HG02981 (cell line): ENCODE measurements around the gene SETDB2.
"Not testable (repeated sequence)": the region's sequence is repeated elsewhere in the genome, so short reads cannot be mapped to it uniquely, and the experiment has no call there.

Experiments used
- ATAC-seq: cut with Tn5 transposase; IDR thresholded peaks from one replicate; pipeline ENCODE4 v1.9.1; 2021; ENCODE audit warnings: mild to moderate bottlenecking, moderate library complexity; ENCODE audit not compliant: unreplicated experiment

Gene SETDB2

DNA sequence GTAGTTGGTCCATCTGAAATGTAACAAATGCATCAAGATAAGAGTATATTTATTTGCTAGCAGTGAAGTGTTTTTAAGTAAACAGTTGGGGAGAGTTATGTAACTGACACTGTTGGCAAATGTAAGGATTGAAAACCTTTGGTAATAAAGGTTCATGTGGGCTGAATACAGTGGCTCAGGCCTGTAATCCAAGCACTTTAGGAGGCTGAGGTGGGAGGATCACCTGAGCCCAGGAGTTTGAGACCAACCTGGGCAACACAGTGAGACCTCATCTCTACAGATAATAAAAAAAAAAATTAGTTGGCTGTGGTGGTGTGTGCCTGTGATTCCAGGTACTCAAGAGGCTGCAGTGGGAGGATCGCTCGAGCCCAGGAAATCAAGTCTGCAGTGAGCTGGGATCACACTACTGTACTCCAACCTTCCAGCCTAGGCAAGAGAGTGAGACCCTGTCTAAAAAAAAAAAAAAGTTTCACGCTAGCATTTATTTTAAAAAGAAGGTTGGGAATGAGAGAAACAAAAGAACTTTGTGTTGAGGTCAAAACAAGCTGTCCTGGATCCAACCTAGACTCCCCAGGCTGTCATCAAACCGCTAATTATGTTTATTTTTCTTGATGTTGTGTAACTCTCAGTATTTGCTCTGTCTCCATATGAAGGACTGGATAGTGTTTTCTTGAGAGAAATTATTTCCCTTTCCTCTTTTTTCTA, 20.7 kb downstream of the SETDB2 start:
- ATAC-seq, result no peak

DNA sequence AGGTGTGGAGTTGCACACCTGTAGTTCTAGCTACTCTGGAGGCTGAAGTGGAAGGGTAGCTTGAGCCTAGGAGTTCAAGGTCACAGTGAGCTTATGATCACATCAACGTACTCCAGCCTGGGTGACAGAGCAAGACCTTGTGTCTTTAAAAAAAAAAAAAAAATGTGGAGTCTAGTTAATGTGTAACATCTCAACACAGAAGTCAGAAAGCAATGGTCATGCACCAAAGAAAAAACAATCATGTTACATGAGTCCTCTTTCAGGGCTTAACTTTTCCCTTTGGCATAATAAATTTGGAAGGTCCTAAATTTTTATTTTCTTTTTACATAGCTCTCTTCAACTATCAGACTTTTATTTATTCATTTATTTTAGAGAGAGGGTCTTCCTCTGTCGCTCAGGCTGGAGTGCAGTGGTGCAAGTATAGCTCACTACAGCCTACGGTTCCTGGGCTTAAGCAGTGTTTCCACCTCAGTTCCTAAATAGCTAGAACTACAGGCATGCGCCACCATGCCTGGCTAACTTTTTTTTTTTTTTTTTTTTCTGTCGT, 22.3 kb downstream of the SETDB2 start:
- no peak for ATAC-seq

DNA sequence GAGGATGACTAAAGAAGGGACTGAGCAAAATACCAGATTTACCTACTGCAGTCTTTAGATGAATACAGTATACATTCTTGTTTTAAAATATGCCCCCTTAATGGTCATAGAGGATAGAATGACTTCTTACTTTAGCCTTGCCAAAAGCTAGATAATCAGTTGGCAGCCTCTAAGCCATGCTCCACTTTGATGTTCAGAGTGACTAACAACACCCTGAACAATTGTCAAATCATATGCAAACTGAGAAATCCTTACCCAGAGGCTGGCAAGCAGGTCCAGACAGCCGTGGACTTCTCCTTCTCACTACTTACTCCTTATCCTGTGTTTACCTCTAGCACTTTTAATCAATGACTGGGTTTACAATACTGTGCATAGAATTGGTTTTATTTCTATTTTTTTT, 28.1 kb downstream of the SETDB2 start:
- ATAC-seq, result no peak

DNA sequence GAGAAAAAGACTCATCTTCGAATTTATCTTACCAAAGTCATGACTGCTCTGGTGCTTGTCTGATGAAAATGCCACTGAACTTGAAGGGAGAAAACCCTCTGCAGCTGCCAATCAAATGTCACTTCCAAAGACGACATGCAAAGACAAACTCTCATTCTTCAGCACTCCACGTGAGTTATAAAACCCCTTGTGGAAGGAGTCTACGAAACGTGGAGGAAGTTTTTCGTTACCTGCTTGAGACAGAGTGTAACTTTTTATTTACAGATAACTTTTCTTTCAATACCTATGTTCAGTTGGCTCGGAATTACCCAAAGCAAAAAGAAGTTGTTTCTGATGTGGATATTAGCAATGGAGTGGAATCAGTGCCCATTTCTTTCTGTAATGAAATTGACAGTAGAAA, 32.5 kb downstream of the SETDB2 start:
- no peak for ATAC-seq

DNA sequence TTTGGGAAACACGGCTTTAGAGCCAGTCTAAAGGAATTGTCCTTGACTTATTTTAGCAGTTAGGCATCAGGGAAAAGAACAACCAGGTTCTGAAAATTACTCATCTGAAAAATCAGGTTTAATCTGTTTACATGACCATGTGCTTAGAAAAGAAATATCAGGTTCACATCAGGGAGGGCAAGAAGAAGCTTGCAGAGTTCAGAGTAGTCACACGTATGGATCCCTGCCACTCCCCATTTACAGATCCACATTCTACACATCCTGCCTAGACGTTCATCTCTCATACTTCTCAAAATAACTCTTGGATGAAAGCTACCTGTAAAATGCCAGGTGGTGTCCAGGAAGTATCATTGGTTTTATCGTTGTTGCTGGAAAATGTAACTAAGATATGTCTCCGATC, 37.7 kb downstream of the SETDB2 start:
- ATAC-seq, result no peak

DNA sequence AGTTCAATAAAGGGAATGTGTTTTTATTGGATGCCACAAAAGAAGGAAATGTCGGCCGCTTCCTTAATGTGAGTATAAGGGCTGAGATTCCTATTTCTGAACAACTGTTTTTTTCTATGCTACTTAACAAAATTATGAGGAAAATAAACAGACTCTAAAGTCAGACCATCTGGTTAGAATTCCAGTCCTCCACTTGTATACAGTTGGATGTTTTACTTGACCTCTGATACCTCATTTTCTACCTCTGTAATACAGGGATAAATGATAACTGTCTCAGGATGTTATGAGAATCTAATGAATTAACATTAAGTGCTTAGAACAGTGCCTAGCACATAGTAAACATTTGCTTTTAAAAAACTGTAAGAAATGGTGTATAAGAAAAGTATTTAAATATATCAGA, 44.5 kb downstream of the SETDB2 start:
- ATAC-seq, result no peak

DNA sequence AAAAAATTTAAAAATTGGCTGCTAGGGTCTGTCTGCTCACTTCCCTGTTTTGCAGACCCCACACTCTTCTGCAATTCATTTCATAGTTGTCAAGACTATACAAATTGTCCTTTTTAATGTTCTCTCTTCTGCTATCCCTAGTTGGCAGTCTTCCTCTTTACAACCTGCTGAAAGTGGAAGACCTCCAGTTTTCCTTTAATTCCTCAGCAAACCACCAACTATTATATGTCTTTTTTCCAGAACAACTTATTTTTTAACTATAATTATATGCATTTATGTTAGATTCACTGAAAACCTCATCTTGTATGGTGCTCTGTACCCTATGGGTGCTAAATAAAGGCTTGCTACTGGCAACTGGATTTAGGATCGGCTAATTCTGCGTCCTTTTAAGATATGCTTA, 50.6 kb downstream of the SETDB2 start:
- ATAC-seq, result no peak

DNA sequence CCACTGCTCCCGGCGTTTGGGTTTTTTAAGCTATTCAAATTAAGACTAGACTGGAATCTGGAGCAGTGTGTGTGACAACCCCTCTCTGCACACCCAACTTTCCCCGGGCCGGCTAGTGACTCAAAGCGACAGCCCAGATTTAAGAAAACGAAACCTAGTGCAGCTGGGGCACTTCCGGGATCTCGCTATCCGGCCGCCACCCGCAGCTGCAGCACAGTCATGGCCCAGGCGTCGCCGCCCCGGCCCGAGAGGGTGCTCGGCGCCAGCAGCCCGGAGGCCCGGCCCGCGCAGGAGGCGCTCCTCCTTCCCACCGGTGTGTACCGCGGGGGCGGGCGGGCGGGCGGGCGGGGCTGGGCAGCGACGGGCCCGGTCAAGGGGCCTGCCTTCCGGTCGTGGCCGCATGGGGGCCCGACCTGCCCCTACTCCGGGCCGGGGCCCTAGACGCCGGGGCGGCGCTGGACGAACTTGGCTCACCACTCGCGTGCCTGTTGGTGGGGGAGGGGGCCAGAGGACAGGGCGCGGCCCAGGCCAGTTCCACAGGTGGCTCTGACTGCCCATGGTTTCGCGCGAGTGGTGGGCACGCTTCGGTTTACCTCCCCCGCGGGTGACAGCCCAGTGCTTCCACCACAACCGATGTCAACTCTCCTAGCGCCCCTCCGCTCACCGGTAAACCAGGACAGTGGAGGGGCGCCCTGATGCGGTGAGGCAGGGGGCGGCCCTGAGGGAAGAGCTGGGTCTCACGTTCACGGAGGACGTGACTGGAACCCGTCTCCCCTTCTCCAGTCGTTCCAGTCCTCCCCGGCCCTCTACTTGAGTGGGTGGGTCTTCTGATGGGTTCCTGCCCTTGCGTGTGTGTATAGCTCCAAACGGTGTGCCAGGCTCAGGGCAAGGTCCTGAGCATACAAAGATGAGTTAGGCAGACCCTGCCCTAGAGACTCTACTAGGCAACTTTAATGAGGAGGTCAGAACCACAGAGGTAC, 52.0 kb downstream of the SETDB2 start, which contains the start of gene PHF11:
TSS of gene PHF11 (plus strand) at position 171 of the 980 bp plus-strand sequence. CDS start at position 220, 49 bp downstream.
- ATAC-seq, result peak; percentile 87

DNA sequence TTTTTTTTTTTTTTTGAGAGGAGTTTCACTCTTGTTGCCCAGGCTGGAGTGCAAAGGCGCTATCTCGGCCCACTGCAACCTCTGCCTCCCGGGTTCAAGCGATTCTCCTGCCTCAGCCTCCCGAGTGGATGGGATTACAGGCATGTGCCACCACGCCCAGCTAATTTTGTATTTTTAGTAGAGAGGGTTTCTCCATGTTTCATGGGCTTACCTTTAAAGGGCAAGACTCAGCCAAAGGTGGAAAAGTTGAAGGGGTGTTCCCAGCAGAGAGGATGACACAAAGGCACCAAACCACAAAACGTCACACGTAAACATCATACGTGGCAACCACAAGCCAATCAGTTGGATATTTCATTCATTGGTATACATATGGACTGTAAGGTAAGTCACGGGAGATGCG, 52.8 kb downstream of the SETDB2 start:
- not testable (repeated sequence) for ATAC-seq

DNA sequence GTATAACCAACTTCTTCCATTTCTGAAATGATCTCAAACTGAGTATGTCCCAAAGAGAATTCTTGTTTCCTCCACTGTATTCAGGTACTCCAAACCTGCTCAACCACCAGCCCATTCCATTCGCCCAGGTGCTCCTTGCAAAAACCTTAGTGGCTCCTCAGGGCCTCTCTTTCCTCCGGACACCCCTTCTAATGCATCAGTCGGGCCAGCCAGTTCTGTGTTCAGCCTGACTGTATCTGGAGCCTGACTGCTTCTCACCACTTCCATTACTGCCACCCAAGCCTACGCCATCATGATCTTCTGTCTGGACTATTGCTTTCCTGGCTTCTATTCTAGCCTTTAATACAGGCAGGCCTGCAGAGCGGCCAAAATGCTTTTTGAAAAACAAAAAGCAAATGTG, 53.2 kb downstream of the SETDB2 start:
- ATAC-seq, result no peak

DNA sequence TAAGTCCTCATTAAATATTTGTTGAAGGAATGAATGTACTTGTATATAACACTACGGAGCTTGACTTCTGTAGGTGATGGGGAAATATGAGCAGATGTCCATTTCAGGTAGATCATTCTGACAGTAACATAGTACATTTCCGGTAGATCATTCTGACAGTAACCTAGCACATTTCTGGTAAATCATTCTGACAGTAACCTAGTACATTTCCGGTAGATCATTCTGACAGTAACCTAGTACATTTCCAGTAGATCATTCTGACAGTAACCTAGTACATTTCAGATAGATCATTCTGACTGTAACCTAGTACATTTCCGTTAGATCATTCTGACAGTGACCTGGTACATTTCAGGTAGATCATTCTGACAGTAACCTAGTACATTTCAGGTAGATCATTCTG, 54.1 kb downstream of the SETDB2 start:
- ATAC-seq, result no peak

DNA sequence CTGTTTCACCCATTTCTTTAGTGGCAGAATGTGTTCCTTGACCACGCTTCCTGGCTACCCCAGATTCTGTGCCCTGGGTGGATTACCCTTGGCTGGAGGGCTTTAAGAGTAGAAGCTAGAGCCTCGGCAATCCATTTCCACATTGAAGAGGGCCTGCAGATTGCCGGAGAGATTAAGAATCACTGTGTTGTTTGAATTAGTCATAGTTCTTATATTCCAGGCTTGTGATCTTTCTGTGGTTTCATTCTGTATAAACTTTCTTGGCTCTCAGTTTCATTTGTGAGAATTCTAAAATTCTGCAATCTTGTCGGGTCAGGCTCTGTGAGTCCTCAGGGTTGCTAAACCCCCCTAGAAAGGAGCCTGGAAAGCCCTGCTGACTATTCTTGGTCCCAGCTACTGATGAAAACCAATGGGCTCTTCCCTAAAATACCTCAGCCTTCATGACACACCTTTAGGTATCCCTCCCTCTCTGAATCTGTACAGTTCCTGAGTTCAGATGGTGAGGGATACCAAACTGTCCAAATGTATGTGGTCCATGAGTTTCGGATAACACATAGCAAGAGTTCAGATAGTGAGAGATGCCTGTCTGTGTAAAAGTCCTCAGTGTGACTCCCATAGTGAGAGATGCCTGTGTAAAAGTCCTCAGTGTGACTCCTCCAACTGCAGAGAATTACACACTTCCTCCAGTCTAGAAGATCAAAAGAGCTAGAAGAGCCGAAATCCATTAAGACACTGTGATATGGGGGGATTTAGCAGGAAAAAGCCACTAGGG, 56.0 kb downstream of the SETDB2 start:
- no peak for ATAC-seq

DNA sequence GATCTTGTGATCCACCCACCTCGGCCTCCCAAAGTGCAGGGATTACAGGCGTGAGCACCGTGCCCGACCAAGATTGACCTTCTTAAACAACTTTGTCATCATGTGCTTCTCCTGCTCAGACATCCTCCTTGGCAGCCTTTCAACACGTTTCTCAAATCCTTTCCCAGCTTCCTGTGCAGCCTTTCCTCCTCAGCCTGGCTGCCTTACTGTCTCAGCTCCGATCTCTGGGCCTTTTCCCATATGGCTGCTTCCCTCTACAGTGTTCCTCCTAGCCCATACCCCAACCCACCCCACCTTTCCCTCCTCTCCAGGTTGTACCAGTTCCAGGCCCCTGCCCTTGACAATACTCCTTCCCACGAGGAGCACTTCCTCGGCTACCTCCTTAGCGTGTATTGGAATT, 58.9 kb downstream of the SETDB2 start:
- no peak for ATAC-seq

DNA sequence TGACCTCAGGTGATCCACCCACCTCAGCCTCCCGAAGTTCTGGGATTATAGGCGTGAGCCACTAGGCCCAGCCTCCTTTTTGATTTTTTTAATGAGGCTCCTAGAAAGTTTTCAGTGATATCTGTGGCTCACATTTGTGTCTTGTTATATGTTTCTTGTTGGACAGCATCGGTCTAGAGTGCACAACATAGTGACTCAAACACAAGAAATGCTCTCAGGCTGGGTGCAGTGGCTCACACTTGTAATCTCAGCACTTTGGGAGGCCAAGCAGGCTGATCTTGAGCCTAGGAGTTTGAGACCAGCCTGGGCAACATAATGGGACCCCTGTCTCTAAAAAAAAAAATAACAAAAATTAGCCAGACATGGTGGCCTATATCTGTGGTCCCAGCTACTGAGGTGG, 59.9 kb downstream of the SETDB2 start:
- no peak for ATAC-seq

DNA sequence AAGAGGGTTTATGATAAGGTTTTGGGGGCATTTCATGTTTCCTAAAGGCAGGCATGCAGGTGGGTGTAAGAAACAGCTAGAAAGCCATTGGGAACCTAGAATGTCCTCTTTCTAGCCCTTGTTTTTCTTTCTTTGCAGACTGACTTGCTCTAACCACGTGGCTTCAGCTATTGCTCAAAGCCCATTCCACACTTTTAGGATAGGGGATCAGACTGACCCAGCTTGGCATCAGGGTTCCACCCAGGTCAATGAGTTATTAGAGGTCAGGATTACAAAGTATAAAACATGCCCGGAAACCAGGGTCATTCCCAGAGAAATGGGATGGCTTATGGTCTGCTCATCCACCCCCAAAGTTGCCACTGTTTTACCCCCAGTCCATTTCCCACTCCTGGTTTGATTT, 68.5 kb downstream of the SETDB2 start:
- no peak for ATAC-seq

DNA sequence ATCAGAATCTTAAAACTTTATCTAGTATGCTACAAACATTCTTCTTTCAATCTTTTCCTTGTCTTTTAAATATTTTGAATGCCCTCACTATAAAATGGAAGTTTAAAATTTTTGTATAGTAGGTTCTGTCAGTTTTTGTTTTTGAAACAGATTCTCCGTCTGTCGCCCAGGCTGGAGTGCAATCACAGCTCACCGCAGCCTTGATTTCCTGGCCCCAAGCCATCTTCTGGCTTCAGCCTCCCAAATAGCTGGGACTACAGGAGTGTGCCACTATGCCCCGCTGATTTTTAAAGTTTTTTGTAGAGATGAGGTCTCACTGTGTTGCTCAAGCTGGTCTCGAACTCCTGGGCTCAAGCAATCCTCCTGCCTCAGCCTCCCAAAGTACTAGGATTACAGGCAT, 72.4 kb downstream of the SETDB2 start:
- no peak for ATAC-seq

DNA sequence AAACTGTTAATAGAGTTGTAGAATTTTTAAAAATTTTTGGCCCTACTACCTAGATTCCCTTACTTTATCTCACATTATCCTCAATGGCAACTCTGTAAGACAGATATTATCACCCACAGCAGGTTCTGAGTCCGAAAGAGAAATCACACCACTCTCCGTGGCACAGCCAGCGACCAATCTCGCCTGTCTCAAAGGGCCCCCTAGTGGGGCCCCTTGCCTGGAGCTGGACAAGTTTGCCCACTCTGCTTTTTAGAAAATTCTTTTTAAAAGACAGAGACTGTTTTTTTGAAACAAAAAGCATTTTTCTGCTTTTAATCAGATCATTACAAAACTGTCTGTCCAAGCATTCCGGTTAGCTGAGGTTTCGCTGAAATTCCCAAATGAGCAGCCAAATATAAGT, 73.4 kb downstream of the SETDB2 start:
- ATAC-seq, result no peak

DNA sequence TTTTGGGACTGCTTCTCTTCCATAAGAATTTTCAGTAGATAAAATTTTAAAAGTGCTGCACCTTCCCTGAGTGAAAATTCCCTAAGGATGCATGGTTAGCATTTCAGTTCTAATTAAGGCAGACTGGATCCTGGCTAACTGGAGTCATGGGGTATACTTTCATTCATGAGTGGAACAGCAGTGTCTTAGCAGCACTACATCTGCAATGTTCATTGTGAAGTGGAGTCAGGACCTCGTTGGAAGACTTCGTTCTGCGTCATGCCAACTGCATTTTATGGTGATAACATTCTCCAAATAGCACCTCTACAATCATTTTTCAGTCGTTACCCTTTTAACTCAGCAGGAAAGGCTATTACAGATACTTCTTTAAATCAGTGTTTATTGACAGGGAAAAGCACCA, 77.2 kb downstream of the SETDB2 start:
- ATAC-seq, result no peak

DNA sequence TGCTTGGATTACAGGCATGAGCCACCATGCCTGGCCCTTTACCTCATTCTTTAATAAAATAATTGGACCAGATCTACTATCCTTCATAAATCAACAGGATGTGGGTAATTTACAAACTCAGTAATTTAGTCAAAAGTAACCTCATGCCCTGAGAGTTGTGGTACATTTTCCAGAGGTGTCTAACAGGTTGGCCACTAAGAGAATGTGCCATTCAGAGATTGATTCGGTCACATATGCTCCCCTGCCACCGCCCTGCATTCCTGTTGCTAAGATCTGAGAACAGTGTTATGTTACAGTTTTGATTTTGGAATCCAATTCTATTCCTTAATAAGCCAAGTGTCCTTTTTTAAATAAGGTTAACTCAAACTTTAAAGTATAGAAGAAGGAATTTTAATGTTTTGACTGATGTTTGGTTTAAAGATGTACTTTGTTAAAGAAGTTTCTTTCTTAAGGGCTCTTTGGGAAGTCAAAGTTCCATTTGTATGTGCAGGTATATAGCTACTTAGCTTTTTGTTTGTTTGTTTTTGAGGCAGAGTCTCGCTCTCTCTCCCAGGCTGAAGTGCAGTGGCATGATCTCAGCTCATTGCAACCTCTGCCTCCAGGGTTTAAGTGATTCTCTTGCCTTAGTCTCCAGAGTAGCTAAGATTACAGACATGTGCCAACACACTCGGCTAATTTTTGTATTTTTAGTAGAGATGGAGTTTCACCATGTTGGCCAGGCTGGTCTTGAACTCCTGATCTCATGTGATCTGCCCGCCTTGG, 80.8 kb downstream of the SETDB2 start:
- no peak for ATAC-seq

DNA sequence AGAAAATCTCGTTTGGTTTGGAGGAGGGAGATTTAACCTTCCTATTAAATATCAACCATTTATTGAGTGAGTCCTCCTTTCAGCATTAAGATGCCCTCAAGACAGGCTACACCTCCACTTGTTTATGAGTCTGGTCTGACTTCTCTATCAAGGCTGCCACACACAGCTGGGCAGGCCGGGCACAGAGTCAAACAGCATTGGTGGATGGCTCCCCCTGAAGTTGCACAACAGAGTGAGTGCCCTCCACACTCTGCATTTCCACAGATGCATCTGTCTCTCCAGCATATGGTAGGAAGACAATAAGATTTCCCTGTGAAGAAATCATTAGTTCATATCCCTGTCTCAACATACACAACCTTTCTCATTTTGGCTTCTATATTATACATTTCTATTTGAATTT, 83.0 kb downstream of the SETDB2 start:
- ATAC-seq, result no peak
